SIG-M5 treated with dmso at 0.1 percent for 504 hours (cell line): ENCODE results near the gene CACNA1H.
"Not testable (repeated sequence)": the region's sequence is repeated elsewhere in the genome, so short reads cannot be mapped to it uniquely, and the experiment has no call there.

Source experiments
- DNase-seq: peaks from one replicate; lab custom pipeline; 2025; ENCODE audit not compliant: unreplicated experiment; lab: John Stamatoyannopoulos, UW

CACNA1H gene

GRCh38 chr16:1263591-1264344 lies 110.9 kb downstream of the CACNA1H start:
- no peak for DNase-seq

GRCh38 chr16:1264345-1265089 lies 111.6 kb downstream of the CACNA1H start:
- no peak for DNase-seq

- no peak for DNase-seq
These were observed 112.3 kb downstream of the CACNA1H start for GRCh38 chr16:1265090-1265630.

- DNase-seq, result no peak
These were observed 112.9 kb downstream of the CACNA1H start for GRCh38 chr16:1265826-1266225.

GRCh38 chr16:1269418-1269817 lies 116.5 kb downstream of the CACNA1H start:
- DNase-seq, result not testable (repeated sequence)

- no peak for DNase-seq
These were observed 118.4 kb downstream of the CACNA1H start for GRCh38 chr16:1271380-1271723.
